Measurements from ENCODE around the gene ZC3H7B.
"Not testable (repeated sequence)": the region's sequence is repeated elsewhere in the genome, so short reads cannot be mapped to it uniquely, and the experiment has no call there.

The ZC3H7B gene, protein sequence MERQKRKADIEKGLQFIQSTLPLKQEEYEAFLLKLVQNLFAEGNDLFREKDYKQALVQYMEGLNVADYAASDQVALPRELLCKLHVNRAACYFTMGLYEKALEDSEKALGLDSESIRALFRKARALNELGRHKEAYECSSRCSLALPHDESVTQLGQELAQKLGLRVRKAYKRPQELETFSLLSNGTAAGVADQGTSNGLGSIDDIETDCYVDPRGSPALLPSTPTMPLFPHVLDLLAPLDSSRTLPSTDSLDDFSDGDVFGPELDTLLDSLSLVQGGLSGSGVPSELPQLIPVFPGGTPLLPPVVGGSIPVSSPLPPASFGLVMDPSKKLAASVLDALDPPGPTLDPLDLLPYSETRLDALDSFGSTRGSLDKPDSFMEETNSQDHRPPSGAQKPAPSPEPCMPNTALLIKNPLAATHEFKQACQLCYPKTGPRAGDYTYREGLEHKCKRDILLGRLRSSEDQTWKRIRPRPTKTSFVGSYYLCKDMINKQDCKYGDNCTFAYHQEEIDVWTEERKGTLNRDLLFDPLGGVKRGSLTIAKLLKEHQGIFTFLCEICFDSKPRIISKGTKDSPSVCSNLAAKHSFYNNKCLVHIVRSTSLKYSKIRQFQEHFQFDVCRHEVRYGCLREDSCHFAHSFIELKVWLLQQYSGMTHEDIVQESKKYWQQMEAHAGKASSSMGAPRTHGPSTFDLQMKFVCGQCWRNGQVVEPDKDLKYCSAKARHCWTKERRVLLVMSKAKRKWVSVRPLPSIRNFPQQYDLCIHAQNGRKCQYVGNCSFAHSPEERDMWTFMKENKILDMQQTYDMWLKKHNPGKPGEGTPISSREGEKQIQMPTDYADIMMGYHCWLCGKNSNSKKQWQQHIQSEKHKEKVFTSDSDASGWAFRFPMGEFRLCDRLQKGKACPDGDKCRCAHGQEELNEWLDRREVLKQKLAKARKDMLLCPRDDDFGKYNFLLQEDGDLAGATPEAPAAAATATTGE

GRCh38 chr22:41301085-41302020 is at the start of gene ZC3H7B:
ZC3H7B (plus strand) TSS chr22:41301525; CDS start chr22:41320661, 19,136 bp downstream.
- peak; percentile 40 to 49 for DNase-seq (ENCODE audit: low read depth in 2 of 2)

- DNase-seq (ENCODE audit: low read depth in 2 of 2), result no peak
Observed at GRCh38 chr22:41252365-41252764, 49.0 kb upstream of the ZC3H7B start.

GRCh38 chr22:41254230-41254629 is 47.1 kb upstream of the ZC3H7B start:
- DNase-seq (ENCODE audit: low read depth in 2 of 2), result no peak

- no peak for DNase-seq (ENCODE audit: low read depth in 2 of 2)
Observed at GRCh38 chr22:41256254-41257253, 44.8 kb upstream of the ZC3H7B start.

GRCh38 chr22:41257696-41258095 is 43.6 kb upstream of the ZC3H7B start:
- DNase-seq (ENCODE audit: low read depth in 2 of 2), result no peak

- not testable (repeated sequence) for DNase-seq (ENCODE audit: low read depth in 2 of 2)
Observed at GRCh38 chr22:41259756-41260155, 41.6 kb upstream of the ZC3H7B start.

GRCh38 chr22:41260871-41261270 is 40.5 kb upstream of the ZC3H7B start:
- no peak for DNase-seq (ENCODE audit: low read depth in 2 of 2)

- no peak for DNase-seq (ENCODE audit: low read depth in 2 of 2)
Observed at GRCh38 chr22:41261541-41262249, 39.6 kb upstream of the ZC3H7B start.

- no peak for DNase-seq (ENCODE audit: low read depth in 2 of 2)
Observed at GRCh38 chr22:41262250-41262765, 39.0 kb upstream of the ZC3H7B start.

DNA sequence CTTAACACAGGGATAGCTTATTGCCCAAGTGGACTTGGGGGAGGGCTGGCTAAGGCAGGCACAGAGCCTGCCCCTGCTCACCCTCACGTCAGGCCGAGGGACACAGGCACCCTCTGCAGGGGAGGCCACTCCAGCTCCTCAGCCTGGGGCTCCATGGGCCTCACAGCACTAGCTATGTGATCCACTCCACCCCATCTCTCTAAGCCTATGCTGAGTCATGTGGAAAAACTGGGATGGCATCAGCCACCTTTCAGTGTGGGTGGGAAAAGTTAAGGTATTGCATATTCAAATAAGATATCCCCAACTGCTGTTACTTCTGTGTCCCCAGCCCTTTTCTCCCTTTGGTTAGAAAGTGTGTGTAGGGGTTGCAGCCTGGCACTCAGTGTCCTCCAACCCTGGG is 37.6 kb upstream of the ZC3H7B start:
- DNase-seq (ENCODE audit: low read depth in 2 of 2), result no peak

DNA sequence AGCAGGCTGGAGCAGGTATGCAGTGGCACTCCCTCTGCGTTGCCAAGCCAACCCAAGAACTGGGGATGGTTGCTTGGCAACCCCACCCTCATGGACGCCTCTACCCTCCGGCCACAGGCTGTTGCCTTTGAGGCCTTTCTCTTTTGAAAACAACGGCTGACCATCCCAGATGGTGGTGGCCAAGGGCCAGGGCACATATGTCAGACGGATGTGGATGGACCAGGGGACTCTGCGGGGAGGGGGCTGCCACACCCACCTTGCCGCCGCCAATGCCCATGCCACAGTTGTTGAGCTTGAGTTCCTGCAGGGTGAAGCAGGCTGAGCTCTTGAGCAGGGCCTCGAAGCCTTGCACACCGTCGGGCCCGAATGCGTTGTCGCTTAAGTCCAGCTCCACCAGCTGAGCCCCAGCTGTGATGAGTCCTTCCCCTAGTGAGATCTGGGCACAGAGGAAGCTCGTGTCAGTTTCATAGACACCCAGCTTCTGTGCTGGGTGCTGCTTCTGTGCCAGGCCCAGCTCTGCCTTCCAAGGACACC is 36.9 kb upstream of the ZC3H7B start:
- no peak for DNase-seq (ENCODE audit: low read depth in 2 of 2)

DNA sequence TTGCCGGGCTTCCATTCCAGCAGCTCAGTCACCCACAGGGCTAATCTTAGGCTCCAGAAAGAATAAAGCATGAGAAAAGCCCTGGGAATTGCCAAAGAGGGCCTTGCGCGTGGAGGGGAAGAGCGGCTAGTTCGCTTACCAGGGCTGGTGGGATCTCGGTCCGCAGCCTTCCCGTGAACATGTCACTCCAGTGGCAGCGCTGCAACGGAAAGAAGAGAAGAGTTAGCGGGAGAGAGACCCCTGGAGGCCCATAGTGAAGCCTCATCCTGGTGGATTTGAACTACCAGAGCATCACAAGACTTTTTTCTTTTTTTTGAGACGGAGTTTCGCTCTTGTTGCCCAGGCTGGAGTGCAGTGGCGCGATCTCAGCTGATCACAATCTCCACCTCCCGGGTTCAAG is 33.4 kb upstream of the ZC3H7B start:
- no peak for DNase-seq (ENCODE audit: low read depth in 2 of 2)

DNA sequence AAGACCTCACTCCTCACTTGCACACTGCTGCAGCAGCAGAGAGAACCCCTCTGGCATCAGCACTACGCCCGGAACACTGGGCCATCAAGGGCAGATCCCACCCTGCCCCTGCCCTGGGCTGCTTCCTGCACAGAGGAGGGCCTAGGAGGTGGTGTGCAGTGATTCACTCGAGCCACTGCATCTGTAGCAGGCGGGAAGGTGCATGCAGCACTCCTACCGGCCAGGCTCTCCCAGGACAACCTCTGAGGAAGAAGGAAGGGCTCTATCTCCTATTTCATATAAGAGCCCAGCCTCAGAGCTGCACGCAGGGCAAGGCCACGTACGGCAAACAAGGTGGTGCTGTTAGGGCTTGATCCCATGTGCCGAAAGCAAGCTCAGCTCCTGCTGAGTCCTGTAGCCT is 29.5 kb upstream of the ZC3H7B start:
- no peak for DNase-seq (ENCODE audit: low read depth in 2 of 2)

- no peak for DNase-seq (ENCODE audit: low read depth in 2 of 2)
Observed at GRCh38 chr22:41273128-41273527, 28.2 kb upstream of the ZC3H7B start.

DNA sequence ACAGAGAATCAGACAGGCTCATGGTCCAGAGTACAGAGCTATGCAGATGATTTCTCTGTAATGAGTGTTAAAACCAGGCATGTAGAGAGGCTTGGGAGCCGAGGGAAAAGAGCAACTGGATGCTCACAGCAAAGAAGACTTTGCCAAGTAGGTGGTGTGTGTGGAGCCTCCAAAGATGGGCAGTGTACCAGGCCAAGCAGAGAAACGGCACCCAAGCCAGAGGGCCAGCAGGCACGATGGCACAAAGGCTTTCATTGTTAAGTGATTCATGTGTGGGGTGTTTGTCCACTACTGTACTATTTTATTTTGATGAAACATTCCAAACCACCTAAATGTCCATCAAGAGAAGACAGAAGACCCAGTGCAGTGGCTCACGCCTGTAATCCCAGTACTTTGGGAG is 26.5 kb upstream of the ZC3H7B start:
- DNase-seq (ENCODE audit: low read depth in 2 of 2), result no peak

DNA sequence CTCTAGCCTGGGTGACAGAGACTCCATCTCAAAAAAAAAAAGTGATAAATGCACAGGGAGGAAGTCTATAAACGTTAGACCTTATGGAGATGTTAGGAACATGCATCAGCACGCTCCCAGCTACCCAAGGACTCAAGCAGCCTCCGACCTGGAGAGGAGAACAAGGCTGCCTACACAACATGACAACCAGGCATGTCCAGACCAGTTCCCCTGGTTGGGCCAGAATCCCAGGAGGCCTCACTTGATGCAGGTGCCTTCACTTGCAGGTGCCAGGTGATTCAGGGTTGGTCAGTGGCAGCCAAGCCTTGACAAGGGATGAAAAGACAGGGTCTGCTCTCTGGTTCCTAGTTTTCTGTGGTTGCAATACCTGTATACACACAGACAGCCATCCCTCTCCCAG is 21.3 kb upstream of the ZC3H7B start:
- no peak for DNase-seq (ENCODE audit: low read depth in 2 of 2)

- DNase-seq (ENCODE audit: low read depth in 2 of 2), result no peak
Observed at GRCh38 chr22:41280854-41281253, 20.5 kb upstream of the ZC3H7B start.

DNA sequence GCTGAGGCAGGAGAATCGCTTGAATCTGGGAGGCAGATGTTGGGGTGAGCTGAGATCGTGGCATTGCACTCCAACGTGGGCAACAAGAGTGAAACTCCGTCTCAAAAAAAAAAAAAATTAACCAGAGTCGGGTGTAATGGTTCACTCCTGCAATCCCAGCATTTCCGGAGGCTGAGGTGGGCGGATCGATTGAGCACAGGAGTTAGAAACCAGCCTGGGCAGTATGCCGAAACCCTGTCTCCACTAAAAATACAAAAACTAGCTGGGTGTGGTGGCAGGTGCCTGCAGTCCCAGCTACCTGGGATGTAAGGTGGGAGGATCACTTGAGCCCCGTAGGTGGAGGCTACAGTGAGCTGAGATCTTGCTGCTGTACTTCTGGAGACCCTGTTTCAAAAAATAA is 16.9 kb upstream of the ZC3H7B start:
- DNase-seq (ENCODE audit: low read depth in 2 of 2), result no peak

GRCh38 chr22:41285441-41285819 is 15.9 kb upstream of the ZC3H7B start:
- peak; percentile 32 to 51 for DNase-seq (ENCODE audit: low read depth in 2 of 2)
